Stimulated activated CD8-positive, alpha-beta memory T cell treated with anti-CD3 and anti-CD28 coated beads, Interleukin-4, amount 100 ng/mL, for 24 hours (primary cell): Measurements from ENCODE around the gene POLD3.
"Not testable (repeated sequence)": the region's sequence is repeated elsewhere in the genome, so short reads cannot be mapped to it uniquely, and the experiment has no call there.

ENCODE experiments used
- DNase-seq: peaks from one replicate; pipeline ENCODE4 v3.0.0-alpha.2; 2020; ENCODE audit warnings: low read depth

Gene POLD3

GRCh38 chr11:74583024-74583624, 9.3 kb upstream of the POLD3 start:
- DNase-seq = no peak

GRCh38 chr11:74590492-74590891, 1.9 kb upstream of the POLD3 start:
- not testable (repeated sequence) for DNase-seq

GRCh38 chr11:74592063-74592440, 330 bp upstream of the POLD3 start:
- no peak for DNase-seq

GRCh38 chr11:74593463-74593862, 1.1 kb downstream of the POLD3 start:
- DNase-seq = no peak

- no peak for DNase-seq
Measured at GRCh38 chr11:74602637-74603556, 10.5 kb downstream of the POLD3 start.

GRCh38 chr11:74603845-74604244, 11.5 kb downstream of the POLD3 start:
- DNase-seq = no peak

GRCh38 chr11:74604311-74604710, 11.9 kb downstream of the POLD3 start:
- no peak for DNase-seq

GRCh38 chr11:74605403-74605802, 13.0 kb downstream of the POLD3 start:
- DNase-seq = no peak

GRCh38 chr11:74608431-74608830, 16.0 kb downstream of the POLD3 start:
- no peak for DNase-seq

- no peak for DNase-seq
Measured at GRCh38 chr11:74611369-74611861, 19.0 kb downstream of the POLD3 start.

GRCh38 chr11:74612877-74613276, 20.5 kb downstream of the POLD3 start:
- DNase-seq = no peak

GRCh38 chr11:74615311-74615710, 22.9 kb downstream of the POLD3 start:
- no peak for DNase-seq

- DNase-seq = no peak
Measured at GRCh38 chr11:74615988-74616387, 23.6 kb downstream of the POLD3 start.

GRCh38 chr11:74620531-74620930, 28.1 kb downstream of the POLD3 start:
- DNase-seq = no peak

GRCh38 chr11:74626130-74626529, 33.7 kb downstream of the POLD3 start:
- DNase-seq = no peak

GRCh38 chr11:74626604-74627003, 34.2 kb downstream of the POLD3 start:
- DNase-seq = no peak

GRCh38 chr11:74627381-74627780, 35.0 kb downstream of the POLD3 start:
- DNase-seq = no peak

GRCh38 chr11:74630043-74630442, 37.7 kb downstream of the POLD3 start:
- no peak for DNase-seq

- DNase-seq = no peak
Measured at GRCh38 chr11:74633406-74634393, 41.3 kb downstream of the POLD3 start.

- DNase-seq = no peak
Measured at GRCh38 chr11:74634537-74634936, 42.2 kb downstream of the POLD3 start.

GRCh38 chr11:74636630-74637184, 44.3 kb downstream of the POLD3 start:
- no peak for DNase-seq

- no peak for DNase-seq
Measured at GRCh38 chr11:74637700-74638099, 45.3 kb downstream of the POLD3 start.
